Glutamatergic neuron (in vitro differentiated cells): ENCODE measurements around the gene EPHA3. TPM values are rescaled to one million over a fixed set of nuclear protein-coding genes. Genes with fewer than 3 reads are reported as not detected.

Source experiments
- DNase-seq: peaks from one replicate; pipeline ENCODE4 v3.0.0; 2022
- H3K27ac Mint-ChIP-seq: one replicate; pipeline ENCODE4 v1.8.0; 2020; ENCODE audit warnings: mild to moderate bottlenecking, mixed read lengths, inconsistent platforms; ENCODE audit not compliant: unreplicated experiment
- H3K27me3 Mint-ChIP-seq: one replicate; pipeline ENCODE4 v1.8.0; 2020; ENCODE audit warnings: mild to moderate bottlenecking, moderate library complexity, mixed read lengths, inconsistent platforms; ENCODE audit not compliant: unreplicated experiment
- H3K36me3 Mint-ChIP-seq: one replicate; pipeline ENCODE4 v1.8.0; 2020; ENCODE audit warnings: mild to moderate bottlenecking, mixed read lengths, inconsistent platforms; ENCODE audit not compliant: unreplicated experiment
- H3K4me1 Mint-ChIP-seq: one replicate; pipeline ENCODE4 v1.8.0; 2020; ENCODE audit warnings: mild to moderate bottlenecking, low read depth, mixed read lengths, inconsistent platforms; ENCODE audit not compliant: unreplicated experiment
- H3K4me3 Mint-ChIP-seq: one replicate; pipeline ENCODE4 v1.8.0; 2020; ENCODE audit warnings: mild to moderate bottlenecking, mixed read lengths, inconsistent platforms; ENCODE audit not compliant: unreplicated experiment
- H3K9me3 Mint-ChIP-seq: one replicate; pipeline ENCODE4 v1.8.0; 2020; ENCODE audit warnings: mild to moderate bottlenecking, moderate library complexity, mixed read lengths, inconsistent platforms; ENCODE audit not compliant: unreplicated experiment
- total RNA-seq: library from RNA; stranded (reverse); fragmentation: NEBNext Ultra II Directional; extraction: Animal tissue kit (Norgen Biotek cat#: 25700); gene quantifications from one replicate; pipeline ENCODE4 v1.2.1, GENCODE V29; 2021; ENCODE audit not compliant: unreplicated experiment
- TF ChIP-seq, protein P1 (sequence below): fragments of 200-600 bp; sonication (generic); IDR thresholded peaks from one replicate; pipeline ENCODE4 v1.5.0; 2021; ENCODE audit not compliant: partially characterized antibody, unreplicated experiment

The EPHA3 gene
- total RNA-seq, 1 donor from 2014 or later, result 9.9 TPM

DNA sequence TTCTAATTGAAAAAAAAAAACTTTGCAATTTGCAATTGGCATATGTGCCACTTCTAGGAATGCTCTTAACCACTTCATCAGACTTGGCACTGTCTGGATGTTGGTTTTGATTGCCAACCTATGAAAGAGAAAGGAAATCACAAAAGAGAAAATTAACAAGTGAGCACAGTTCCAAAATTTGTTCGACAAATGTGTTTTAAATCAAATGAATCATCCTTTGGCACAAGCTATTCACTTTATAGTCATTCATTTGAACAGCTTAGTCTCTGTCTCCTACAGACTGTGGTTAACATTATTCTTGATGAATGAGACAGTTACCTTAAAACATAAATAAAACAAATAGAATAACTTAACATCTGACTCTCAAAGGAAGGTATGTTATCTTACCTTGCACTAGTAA is 265.0 kb downstream of the EPHA3 start:
- Mint-ChIP-seq H3K4me1 (no peaks in the 10 kb centered on the region), H3K27me3 (no peaks in the 10 kb centered on the region), H3K9me3 (no peaks in the 10 kb centered on the region), H3K27ac (no peak overlapping the region), H3K36me3 (no peaks in the 10 kb centered on the region), H3K4me3 (no peak overlapping the region)
- TF ChIP-seq, protein P1, sequence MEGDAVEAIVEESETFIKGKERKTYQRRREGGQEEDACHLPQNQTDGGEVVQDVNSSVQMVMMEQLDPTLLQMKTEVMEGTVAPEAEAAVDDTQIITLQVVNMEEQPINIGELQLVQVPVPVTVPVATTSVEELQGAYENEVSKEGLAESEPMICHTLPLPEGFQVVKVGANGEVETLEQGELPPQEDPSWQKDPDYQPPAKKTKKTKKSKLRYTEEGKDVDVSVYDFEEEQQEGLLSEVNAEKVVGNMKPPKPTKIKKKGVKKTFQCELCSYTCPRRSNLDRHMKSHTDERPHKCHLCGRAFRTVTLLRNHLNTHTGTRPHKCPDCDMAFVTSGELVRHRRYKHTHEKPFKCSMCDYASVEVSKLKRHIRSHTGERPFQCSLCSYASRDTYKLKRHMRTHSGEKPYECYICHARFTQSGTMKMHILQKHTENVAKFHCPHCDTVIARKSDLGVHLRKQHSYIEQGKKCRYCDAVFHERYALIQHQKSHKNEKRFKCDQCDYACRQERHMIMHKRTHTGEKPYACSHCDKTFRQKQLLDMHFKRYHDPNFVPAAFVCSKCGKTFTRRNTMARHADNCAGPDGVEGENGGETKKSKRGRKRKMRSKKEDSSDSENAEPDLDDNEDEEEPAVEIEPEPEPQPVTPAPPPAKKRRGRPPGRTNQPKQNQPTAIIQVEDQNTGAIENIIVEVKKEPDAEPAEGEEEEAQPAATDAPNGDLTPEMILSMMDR, result no peak
- DNase-seq, result no peak

DNA sequence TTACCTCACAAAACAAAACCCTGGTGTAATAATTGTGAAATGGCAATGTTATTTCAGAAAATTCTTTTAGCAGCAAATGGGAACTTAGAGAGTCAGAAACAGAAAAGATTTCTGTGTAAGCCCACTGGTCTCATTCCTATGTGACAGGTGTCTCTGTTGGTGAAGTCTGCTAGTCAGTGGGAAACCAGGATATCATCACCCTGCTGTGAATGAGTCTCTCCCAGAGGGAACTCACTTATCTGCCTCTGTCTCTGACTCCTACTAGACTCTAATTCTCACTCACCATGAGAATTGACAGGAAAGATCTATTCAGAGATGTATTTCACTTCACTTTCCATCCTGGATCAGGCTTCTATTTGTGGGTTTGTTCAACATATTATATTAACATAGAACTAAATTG is 266.0 kb downstream of the EPHA3 start:
- no peaks in the 10 kb centered on the region for H3K27me3 Mint-ChIP-seq
- no peak overlapping the region for H3K4me3 Mint-ChIP-seq
- no peaks in the 10 kb centered on the region for H3K4me1 Mint-ChIP-seq
- H3K36me3 Mint-ChIP-seq, result no peaks in the 10 kb centered on the region
- no peak for DNase-seq
- no peak overlapping the region for H3K27ac Mint-ChIP-seq
- no peaks in the 10 kb centered on the region for H3K9me3 Mint-ChIP-seq
- TF ChIP-seq, protein P1, result no peak

DNA sequence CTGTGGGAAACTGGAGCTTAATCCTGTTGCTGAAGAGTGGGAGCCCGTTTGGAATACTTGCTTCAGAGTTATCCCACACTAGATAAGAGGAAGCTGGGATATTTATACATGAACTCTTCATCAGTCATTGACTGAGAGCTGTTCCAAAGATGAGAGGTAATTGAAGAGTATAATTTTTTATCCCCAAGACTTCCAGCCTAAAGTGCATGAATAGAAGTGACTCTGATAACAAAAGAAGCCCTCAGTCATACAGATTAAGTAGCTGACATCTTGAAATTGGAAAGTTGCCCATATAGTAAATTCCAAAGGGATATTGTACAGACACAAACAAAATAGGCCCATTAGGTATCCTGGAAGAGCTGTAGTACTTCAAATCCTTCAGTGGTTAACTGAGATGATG is 268.0 kb downstream of the EPHA3 start:
- Mint-ChIP-seq H3K27me3 (no peaks in the 10 kb centered on the region), H3K4me1 (no peaks in the 10 kb centered on the region), H3K36me3 (no peaks in the 10 kb centered on the region), H3K27ac (no peak overlapping the region), H3K4me3 (no peak overlapping the region), H3K9me3 (no peaks in the 10 kb centered on the region)
- TF ChIP-seq, protein P1, result no peak
- DNase-seq, result no peak

DNA sequence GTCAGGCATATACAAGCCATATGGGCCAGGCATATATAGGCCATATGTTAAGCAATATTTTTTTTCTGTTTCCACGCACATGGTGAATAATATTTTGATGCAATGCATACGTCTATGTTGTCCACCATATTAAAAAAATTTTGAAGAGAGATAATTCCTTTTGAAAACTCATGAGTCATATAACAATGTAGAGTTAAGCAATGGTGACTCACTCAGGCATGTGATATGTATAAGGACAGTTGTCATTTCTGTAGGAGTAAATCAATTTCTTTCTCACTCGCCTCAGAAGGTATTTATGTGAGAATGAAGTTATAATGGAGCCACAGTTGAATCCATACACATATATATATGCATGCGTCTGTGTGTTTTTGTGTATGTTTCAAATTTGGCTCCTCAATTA is 272.6 kb downstream of the EPHA3 start:
- DNase-seq, result no peak
- TF ChIP-seq, protein P1, result no peak
- Mint-ChIP-seq H3K27ac (no peak overlapping the region), H3K27me3 (no peaks in the 10 kb centered on the region), H3K4me3 (no peak overlapping the region), H3K36me3 (no peaks in the 10 kb centered on the region), H3K9me3 (peaks cover 3% of the 10 kb centered on the region), H3K4me1 (no peaks in the 10 kb centered on the region)

DNA sequence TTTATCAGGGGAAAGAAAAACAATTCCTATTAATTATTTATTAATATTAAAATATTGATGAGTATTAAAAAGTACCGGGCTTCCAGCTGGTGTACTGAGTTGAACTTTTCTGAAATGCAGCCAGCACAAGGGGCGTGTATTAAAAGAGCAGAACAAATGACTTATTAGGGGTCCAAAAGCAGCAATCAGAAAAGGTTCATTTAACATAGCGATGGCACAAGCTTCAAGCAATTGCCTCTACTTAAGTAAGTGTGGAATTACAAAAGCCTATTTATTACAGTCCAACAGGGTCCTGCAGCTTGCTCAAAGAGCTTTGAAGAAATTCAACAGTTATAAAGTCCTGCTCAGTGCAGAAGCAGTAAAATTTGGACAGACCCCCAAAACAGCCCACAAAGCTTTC is 285.6 kb downstream of the EPHA3 start:
- no peak overlapping the region for H3K4me3 Mint-ChIP-seq
- H3K9me3 Mint-ChIP-seq, result no peaks in the 10 kb centered on the region
- H3K36me3 Mint-ChIP-seq, result no peaks in the 10 kb centered on the region
- DNase-seq, result no peak
- no peaks in the 10 kb centered on the region for H3K4me1 Mint-ChIP-seq
- no peak overlapping the region for H3K27ac Mint-ChIP-seq
- TF ChIP-seq, protein P1, result no peak
- H3K27me3 Mint-ChIP-seq, result no peaks in the 10 kb centered on the region
